GM23338 (cell line): ENCODE results near the gene TOP2A.

Source experiments
- CREB1 ChIP-seq: fragments of 250-450 bp; sonication (Bioruptor Pico); IDR thresholded peaks from 2 replicates; pipeline ENCODE4 v1.5.0; 2020; ENCODE audit warnings: low read depth, mild to moderate bottlenecking, moderate library complexity
- EZH2 ChIP-seq: fragments of 200-600 bp; sonication (generic); IDR thresholded peaks from one replicate; pipeline ENCODE4 v1.8.0; 2017; ENCODE audit warnings: antibody characterized with exemption, mild to moderate bottlenecking, low read depth; ENCODE audit not compliant: unreplicated experiment
- EZH2phosphoT487 ChIP-seq: fragments of 200-600 bp; sonication (generic); IDR thresholded peaks from one replicate; pipeline ENCODE4 v1.8.1; 2018; ENCODE audit warnings: antibody characterized with exemption; ENCODE audit not compliant: unreplicated experiment
- JUNB ChIP-seq: IDR thresholded peaks from one replicate; pipeline ENCODE4 v1.6.1; 2016; ENCODE audit warnings: antibody characterized with exemption; ENCODE audit not compliant: unreplicated experiment
- NANOG ChIP-seq: IDR thresholded peaks from 2 replicates; pipeline ENCODE4 v1.6.1; 2016; ENCODE audit warnings: antibody characterized with exemption, borderline replicate concordance
- POLR2AphosphoS5 ChIP-seq: IDR thresholded peaks from 2 replicates; pipeline ENCODE4 v1.6.1; 2016; ENCODE audit warnings: antibody characterized with exemption, low read depth
- STAT1 ChIP-seq: IDR thresholded peaks from one replicate; pipeline ENCODE4 v1.6.1; 2016; ENCODE audit warnings: antibody characterized with exemption; ENCODE audit not compliant: unreplicated experiment
- ZNF114 ChIP-seq: fragments of 250-450 bp; sonication (Bioruptor Pico); IDR thresholded peaks from 2 replicates; pipeline ENCODE4 v1.5.0; 2020; ENCODE audit warnings: mild to moderate bottlenecking, moderate library complexity
- ZNF331 ChIP-seq: fragments of 250-450 bp; sonication (Bioruptor Pico); IDR thresholded peaks from 2 replicates; pipeline ENCODE4 v1.5.0; 2020; ENCODE audit warnings: low read depth, mild to moderate bottlenecking, moderate library complexity
- TF ChIP-seq, protein P1 (sequence below), 2 experiments: fragments of 200-600 bp in 1 of 2; sonication (generic) in 1 of 2; conservative IDR thresholded peaks; 2 replicates each; pipeline versions ENCODE4 v1.5.1 to v1.6.1; 2016 to 2017; ENCODE audit warnings: antibody characterized with exemption in 2 of 2, low read depth in 2 of 2, mild to moderate bottlenecking in 2 of 2, moderate library complexity in 1 of 2
- TF ChIP-seq, protein P2 (sequence below): IDR thresholded peaks from one replicate; pipeline ENCODE4 v1.6.1; 2018; ENCODE audit warnings: antibody characterized with exemption; ENCODE audit not compliant: unreplicated experiment
- TF ChIP-seq, protein P3 (sequence below): IDR thresholded peaks from 2 replicates; pipeline ENCODE4 v1.6.1; 2016; ENCODE audit warnings: antibody characterized with exemption

DNA sequence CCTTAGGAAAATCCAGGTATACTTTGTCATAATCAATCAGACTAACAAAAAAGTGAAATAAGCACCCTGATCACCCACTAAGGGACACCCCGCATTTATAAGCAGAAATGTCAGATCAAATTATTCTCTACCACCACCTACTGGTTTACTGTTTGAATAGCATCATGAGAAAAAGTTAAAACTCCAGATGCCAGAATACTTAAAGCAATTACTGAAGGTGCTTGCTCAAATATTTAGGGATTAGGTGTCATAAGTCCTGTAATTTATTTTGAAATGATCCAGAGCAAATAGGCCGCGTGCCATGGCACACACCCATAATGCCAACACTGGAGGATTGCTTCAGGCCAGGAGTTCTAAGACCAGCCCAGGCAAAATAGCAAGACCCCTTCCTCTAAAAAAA is 2.3 kb downstream of the TOP2A start:
- TF ChIP-seq, protein P1, sequence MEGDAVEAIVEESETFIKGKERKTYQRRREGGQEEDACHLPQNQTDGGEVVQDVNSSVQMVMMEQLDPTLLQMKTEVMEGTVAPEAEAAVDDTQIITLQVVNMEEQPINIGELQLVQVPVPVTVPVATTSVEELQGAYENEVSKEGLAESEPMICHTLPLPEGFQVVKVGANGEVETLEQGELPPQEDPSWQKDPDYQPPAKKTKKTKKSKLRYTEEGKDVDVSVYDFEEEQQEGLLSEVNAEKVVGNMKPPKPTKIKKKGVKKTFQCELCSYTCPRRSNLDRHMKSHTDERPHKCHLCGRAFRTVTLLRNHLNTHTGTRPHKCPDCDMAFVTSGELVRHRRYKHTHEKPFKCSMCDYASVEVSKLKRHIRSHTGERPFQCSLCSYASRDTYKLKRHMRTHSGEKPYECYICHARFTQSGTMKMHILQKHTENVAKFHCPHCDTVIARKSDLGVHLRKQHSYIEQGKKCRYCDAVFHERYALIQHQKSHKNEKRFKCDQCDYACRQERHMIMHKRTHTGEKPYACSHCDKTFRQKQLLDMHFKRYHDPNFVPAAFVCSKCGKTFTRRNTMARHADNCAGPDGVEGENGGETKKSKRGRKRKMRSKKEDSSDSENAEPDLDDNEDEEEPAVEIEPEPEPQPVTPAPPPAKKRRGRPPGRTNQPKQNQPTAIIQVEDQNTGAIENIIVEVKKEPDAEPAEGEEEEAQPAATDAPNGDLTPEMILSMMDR (conservative IDR thresholded peaks at IDR 0.05; ENCODE audit: low read depth in 2 of 2), result peak; percentile 45 to 72
- TF ChIP-seq EZH2 (no peak), EZH2phosphoT487 (no peak), STAT1 (no peak), JUNB (no peak), POLR2AphosphoS5 (no peak), ZNF331 (CRISPR knock-in tag) (no peak), ZNF114 (CRISPR knock-in tag) (no peak), CREB1 (CRISPR knock-in tag) (no peak), NANOG (no peak)
- TF ChIP-seq, protein P2, sequence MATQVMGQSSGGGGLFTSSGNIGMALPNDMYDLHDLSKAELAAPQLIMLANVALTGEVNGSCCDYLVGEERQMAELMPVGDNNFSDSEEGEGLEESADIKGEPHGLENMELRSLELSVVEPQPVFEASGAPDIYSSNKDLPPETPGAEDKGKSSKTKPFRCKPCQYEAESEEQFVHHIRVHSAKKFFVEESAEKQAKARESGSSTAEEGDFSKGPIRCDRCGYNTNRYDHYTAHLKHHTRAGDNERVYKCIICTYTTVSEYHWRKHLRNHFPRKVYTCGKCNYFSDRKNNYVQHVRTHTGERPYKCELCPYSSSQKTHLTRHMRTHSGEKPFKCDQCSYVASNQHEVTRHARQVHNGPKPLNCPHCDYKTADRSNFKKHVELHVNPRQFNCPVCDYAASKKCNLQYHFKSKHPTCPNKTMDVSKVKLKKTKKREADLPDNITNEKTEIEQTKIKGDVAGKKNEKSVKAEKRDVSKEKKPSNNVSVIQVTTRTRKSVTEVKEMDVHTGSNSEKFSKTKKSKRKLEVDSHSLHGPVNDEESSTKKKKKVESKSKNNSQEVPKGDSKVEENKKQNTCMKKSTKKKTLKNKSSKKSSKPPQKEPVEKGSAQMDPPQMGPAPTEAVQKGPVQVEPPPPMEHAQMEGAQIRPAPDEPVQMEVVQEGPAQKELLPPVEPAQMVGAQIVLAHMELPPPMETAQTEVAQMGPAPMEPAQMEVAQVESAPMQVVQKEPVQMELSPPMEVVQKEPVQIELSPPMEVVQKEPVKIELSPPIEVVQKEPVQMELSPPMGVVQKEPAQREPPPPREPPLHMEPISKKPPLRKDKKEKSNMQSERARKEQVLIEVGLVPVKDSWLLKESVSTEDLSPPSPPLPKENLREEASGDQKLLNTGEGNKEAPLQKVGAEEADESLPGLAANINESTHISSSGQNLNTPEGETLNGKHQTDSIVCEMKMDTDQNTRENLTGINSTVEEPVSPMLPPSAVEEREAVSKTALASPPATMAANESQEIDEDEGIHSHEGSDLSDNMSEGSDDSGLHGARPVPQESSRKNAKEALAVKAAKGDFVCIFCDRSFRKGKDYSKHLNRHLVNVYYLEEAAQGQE, result no peak
- TF ChIP-seq, protein P3, sequence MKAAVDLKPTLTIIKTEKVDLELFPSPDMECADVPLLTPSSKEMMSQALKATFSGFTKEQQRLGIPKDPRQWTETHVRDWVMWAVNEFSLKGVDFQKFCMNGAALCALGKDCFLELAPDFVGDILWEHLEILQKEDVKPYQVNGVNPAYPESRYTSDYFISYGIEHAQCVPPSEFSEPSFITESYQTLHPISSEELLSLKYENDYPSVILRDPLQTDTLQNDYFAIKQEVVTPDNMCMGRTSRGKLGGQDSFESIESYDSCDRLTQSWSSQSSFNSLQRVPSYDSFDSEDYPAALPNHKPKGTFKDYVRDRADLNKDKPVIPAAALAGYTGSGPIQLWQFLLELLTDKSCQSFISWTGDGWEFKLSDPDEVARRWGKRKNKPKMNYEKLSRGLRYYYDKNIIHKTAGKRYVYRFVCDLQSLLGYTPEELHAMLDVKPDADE, result no peak
